WTC11 (cell line): Measurements from ENCODE around the gene CACNG1.

Experiments
- ATF1 ChIP-seq: sonication (generic); formaldehyde crosslinking; IDR thresholded peaks from 2 replicates; pipeline ENCODE4 v1.8.1; 2023; ENCODE audit warnings: mild to moderate bottlenecking, moderate library complexity, missing genetic modification reagents
- CBFB ChIP-seq: sonication (generic); formaldehyde crosslinking; IDR thresholded peaks from 2 replicates; pipeline ENCODE4 v1.8.1; 2022; ENCODE audit warnings: mild to moderate bottlenecking, low read depth, missing genetic modification reagents
- CDX4 ChIP-seq: fragments of 250-450 bp; sonication (Bioruptor Pico); IDR thresholded peaks from 2 replicates; pipeline ENCODE4 v1.9.0; 2021; ENCODE audit warnings: moderate library complexity, mild to moderate bottlenecking, inconsistent platforms, borderline replicate concordance
- CTCF ChIP-seq: fragments of 200-600 bp; IDR thresholded peaks from 2 replicates; pipeline ENCODE4 v1.8.0; 2022; ENCODE audit warnings: antibody characterized with exemption
- ESRRA ChIP-seq: sonication (generic); formaldehyde crosslinking; IDR thresholded peaks from 2 replicates; pipeline ENCODE4 v1.8.1; 2022; ENCODE audit warnings: mild to moderate bottlenecking, missing genetic modification reagents, borderline replicate concordance
- FOXJ3 ChIP-seq: sonication (generic); formaldehyde crosslinking; IDR thresholded peaks from 2 replicates; pipeline ENCODE4 v1.9.0; 2021; ENCODE audit warnings: missing genetic modification reagents, mild to moderate bottlenecking, borderline replicate concordance
- MAX ChIP-seq: sonication (generic); formaldehyde crosslinking; IDR thresholded peaks from 2 replicates; pipeline ENCODE4 v1.8.0; 2022; ENCODE audit warnings: mild to moderate bottlenecking, missing genetic modification reagents
- MLX ChIP-seq: sonication (generic); formaldehyde crosslinking; IDR thresholded peaks from 2 replicates; pipeline ENCODE4 v1.8.1; 2023; ENCODE audit warnings: mild to moderate bottlenecking, missing genetic modification reagents, moderate library complexity
- SP1 ChIP-seq: sonication (generic); formaldehyde crosslinking; conservative IDR thresholded peaks from 2 replicates; pipeline ENCODE4 v1.8.1; 2022; ENCODE audit warnings: missing genetic modification reagents
- ZNF138 ChIP-seq: sonication (generic); formaldehyde crosslinking; conservative IDR thresholded peaks from 2 replicates; pipeline ENCODE4 v1.8.1; 2022; ENCODE audit warnings: mild to moderate bottlenecking, moderate library complexity, missing genetic modification reagents

- TF ChIP-seq CTCF = no peak
- TF ChIP-seq ESRRA = no peak
- TF ChIP-seq MAX = no peak
- TF ChIP-seq FOXJ3 = no peak
- no peak for TF ChIP-seq CBFB (CRISPR knock-in tag)
- no peak for TF ChIP-seq CDX4 (CRISPR knock-in tag)
- no peak for TF ChIP-seq ATF1 (CRISPR knock-in tag)
- no peak for TF ChIP-seq MLX (CRISPR knock-in tag)
- no peak for TF ChIP-seq ZNF138 (CRISPR knock-in tag)
- no peak for TF ChIP-seq SP1 (CRISPR knock-in tag)
Measured at GRCh38 chr17:67030641-67031040, 13.7 kb upstream of the CACNG1 start.
